Erythroblast (primary cell): ENCODE results near the gene ANKFN1.

Experiments used
- GATA1 ChIP-seq: IDR thresholded peaks from 2 replicates; pipeline ENCODE4 v1.6.1; 2011; ENCODE audit warnings: low read depth, mild to moderate bottlenecking, control low read depth, low read length, moderate library complexity
- POLR2A ChIP-seq: IDR thresholded peaks from 2 replicates; pipeline ENCODE4 v1.6.1; 2011; ENCODE audit warnings: mild to moderate bottlenecking, low read length

DNA sequence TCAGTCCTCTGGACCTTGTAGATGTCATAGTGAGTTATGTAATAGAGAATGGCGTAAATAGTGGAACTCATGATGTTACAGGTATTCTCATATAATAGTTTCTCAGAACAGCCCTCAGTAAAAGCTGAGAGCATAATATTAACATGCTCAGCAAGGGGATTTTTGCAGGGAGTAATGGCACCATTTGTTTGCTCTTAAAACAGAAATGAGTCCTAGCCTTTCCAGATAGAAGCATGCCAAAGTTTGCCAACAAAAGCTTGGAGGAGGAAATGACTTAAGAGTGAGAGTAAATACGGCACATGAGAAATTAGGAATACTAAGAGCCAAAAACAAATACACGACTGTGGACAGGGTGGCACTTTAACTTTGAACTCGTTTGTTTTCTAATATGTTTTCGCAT, 198.4 kb downstream of the ANKFN1 start:
- TF ChIP-seq POLR2A, result no peak
- TF ChIP-seq GATA1, result no peak
